Spleen (tissue), 7 donors: ENCODE results near the gene KSR2.

ENCODE experiments used
- POLR2AphosphoS5 ChIP-seq, 3 donors: sonication (generic); formaldehyde crosslinking; IDR thresholded peaks; one replicate each; pipeline ENCODE4 v1.5.1; 2017; ENCODE audit warnings: antibody characterized with exemption in 3 of 3
- TF ChIP-seq, protein P1 (sequence below), 11 experiments: fragments of 200-600 bp in 7 of 11; fragments of 450-650 bp in 4 of 11; sonication (generic) in 4 of 11; IDR thresholded peaks in 8 of 11; conservative IDR thresholded peaks in 3 of 11; 1 replicate in 7 of 11; 2 replicates in 4 of 11; pipeline versions ENCODE4 v1.4.0 to v1.8.0; 2016 to 2021; ENCODE audit warnings: antibody characterized with exemption in 11 of 11, inconsistent platforms in 4 of 11, mild to moderate bottlenecking in 1 of 11
- donor health status: DM: no; HTN: no; CAD: no; lungs with moderate emphysema.
- donor health status: DM: no; HTN: no; CAD: no.
- donor health status: DM: no; HTN: no; CAD: no.

GRCh38 chr12:117855165-117855564 is 113.6 kb downstream of the KSR2 start:
- TF ChIP-seq POLR2AphosphoS5 (IDR thresholded peaks at IDR 0.05): no peak
- TF ChIP-seq, protein P1, sequence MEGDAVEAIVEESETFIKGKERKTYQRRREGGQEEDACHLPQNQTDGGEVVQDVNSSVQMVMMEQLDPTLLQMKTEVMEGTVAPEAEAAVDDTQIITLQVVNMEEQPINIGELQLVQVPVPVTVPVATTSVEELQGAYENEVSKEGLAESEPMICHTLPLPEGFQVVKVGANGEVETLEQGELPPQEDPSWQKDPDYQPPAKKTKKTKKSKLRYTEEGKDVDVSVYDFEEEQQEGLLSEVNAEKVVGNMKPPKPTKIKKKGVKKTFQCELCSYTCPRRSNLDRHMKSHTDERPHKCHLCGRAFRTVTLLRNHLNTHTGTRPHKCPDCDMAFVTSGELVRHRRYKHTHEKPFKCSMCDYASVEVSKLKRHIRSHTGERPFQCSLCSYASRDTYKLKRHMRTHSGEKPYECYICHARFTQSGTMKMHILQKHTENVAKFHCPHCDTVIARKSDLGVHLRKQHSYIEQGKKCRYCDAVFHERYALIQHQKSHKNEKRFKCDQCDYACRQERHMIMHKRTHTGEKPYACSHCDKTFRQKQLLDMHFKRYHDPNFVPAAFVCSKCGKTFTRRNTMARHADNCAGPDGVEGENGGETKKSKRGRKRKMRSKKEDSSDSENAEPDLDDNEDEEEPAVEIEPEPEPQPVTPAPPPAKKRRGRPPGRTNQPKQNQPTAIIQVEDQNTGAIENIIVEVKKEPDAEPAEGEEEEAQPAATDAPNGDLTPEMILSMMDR (IDR thresholded peaks at IDR 0.05 in 8 of 11, conservative IDR thresholded peaks at IDR 0.05 in 3 of 11): no peak
